Neuronal stem cell (in vitro differentiated cells): ENCODE results near the gene GPA33.

Source experiments
- DNase-seq: peaks from one replicate; pipeline ENCODE4 v3.0.0-alpha.2; 2013; ENCODE audit warnings: low spot score
- H2AFZ ChIP-seq: one replicate; pipeline ENCODE4 v1.6.1; 2013; ENCODE audit warnings: mild to moderate bottlenecking, low read length, inconsistent platforms
- H2AK5ac ChIP-seq: 2 replicates; pipeline ENCODE4 v1.6.1; 2013; ENCODE audit warnings: low read depth, mild to moderate bottlenecking, inconsistent platforms, low read length, moderate library complexity, mixed read lengths
- H2BK120ac ChIP-seq: 2 replicates; pipeline ENCODE4 v1.6.1; 2013; ENCODE audit warnings: low read depth, mild to moderate bottlenecking, inconsistent platforms, low read length, moderate library complexity, mixed read lengths
- H2BK12ac ChIP-seq: one replicate; pipeline ENCODE4 v1.6.1; 2013; ENCODE audit warnings: low read length, inconsistent platforms
- H2BK15ac ChIP-seq: 2 replicates; pipeline ENCODE4 v1.6.1; 2013; ENCODE audit warnings: mild to moderate bottlenecking, low read length, inconsistent platforms, mixed read lengths
- H2BK5ac ChIP-seq: one replicate; pipeline ENCODE4 v1.6.1; 2013; ENCODE audit warnings: inconsistent platforms, mild to moderate bottlenecking, low read length, moderate library complexity
- H3K14ac ChIP-seq: one replicate; pipeline ENCODE4 v1.6.1; 2013; ENCODE audit warnings: low read length, inconsistent platforms
- H3K18ac ChIP-seq: 2 replicates; pipeline ENCODE4 v1.6.1; 2013; ENCODE audit warnings: low read length, inconsistent platforms
- H3K23ac ChIP-seq: 2 replicates; pipeline ENCODE4 v1.6.1; 2013; ENCODE audit warnings: low read depth, mild to moderate bottlenecking, mixed read lengths, low read length, inconsistent platforms; ENCODE audit not compliant: poor library complexity
- H3K27ac ChIP-seq: replicated peaks from 3 replicates; pipeline ENCODE4 v1.5.1; 2013; ENCODE audit warnings: low read length, inconsistent platforms
- H3K27me3 ChIP-seq, 3 experiments: 2 replicates each; pipeline ENCODE4 v1.6.1; 2013; ENCODE audit warnings: low read length in 3 of 3, mild to moderate bottlenecking in 2 of 3, inconsistent platforms in 1 of 3, low read depth in 1 of 3, mixed read lengths in 1 of 3, moderate library complexity in 1 of 3; ENCODE audit not compliant: control insufficient read depth in 3 of 3, insufficient read depth in 3 of 3
- H3K36me3 ChIP-seq, 2 donors: replicated peaks in 1 of 2; 2 replicates each; pipeline ENCODE4 v1.6.1; 2013; ENCODE audit warnings: low read length in 2 of 2; ENCODE audit not compliant: control insufficient read depth in 2 of 2, insufficient read depth in 2 of 2
- H3K4ac ChIP-seq: 2 replicates; pipeline ENCODE4 v1.6.1; 2013; ENCODE audit warnings: inconsistent platforms, mild to moderate bottlenecking, low read length, moderate library complexity
- H3K4me1 ChIP-seq, 2 donors: 1 replicate in 1 of 2; 2 replicates in 1 of 2; pipeline ENCODE4 v1.6.1; 2013; ENCODE audit warnings: low read length in 2 of 2, low read depth in 1 of 2; ENCODE audit not compliant: control insufficient read depth in 2 of 2, insufficient read depth in 1 of 2
- H3K4me2 ChIP-seq: one replicate; pipeline ENCODE4 v1.6.1; 2013; ENCODE audit warnings: mild to moderate bottlenecking, low read length, inconsistent platforms; ENCODE audit not compliant: insufficient read depth, poor library complexity, severe bottlenecking
- H3K4me3 ChIP-seq, 2 donors: 2 replicates each; pipeline ENCODE4 v1.5.1; 2013; ENCODE audit warnings: low read length in 2 of 2, mild to moderate bottlenecking in 2 of 2, inconsistent platforms in 1 of 2, moderate library complexity in 1 of 2
- H3K79me1 ChIP-seq: one replicate; pipeline ENCODE4 v1.6.1; 2013; ENCODE audit warnings: low read depth, mild to moderate bottlenecking, inconsistent platforms, low read length, moderate library complexity
- H3K9ac ChIP-seq: one replicate; pipeline ENCODE4 v1.6.1; 2013; ENCODE audit warnings: mild to moderate bottlenecking, low read depth, low read length, inconsistent platforms; ENCODE audit not compliant: poor library complexity
- H3K9me3 ChIP-seq, 2 donors: replicated peaks in 1 of 2; 2 replicates each; pipeline versions ENCODE3 to v1.6.1; 2013; ENCODE audit warnings: low read length in 2 of 2, mild to moderate bottlenecking in 2 of 2, inconsistent platforms in 1 of 2, low read depth in 1 of 2, mixed read lengths in 1 of 2, moderate library complexity in 1 of 2; ENCODE audit not compliant: control insufficient read depth in 2 of 2, insufficient read depth in 1 of 2
- H4K8ac ChIP-seq: one replicate; pipeline ENCODE4 v1.6.1; 2013; ENCODE audit warnings: low read depth, mild to moderate bottlenecking, inconsistent platforms, low read length, moderate library complexity
- H4K91ac ChIP-seq: one replicate; pipeline ENCODE4 v1.6.1; 2013; ENCODE audit warnings: low read length, low read depth, mild to moderate bottlenecking, inconsistent platforms; ENCODE audit not compliant: poor library complexity
- WGBS, 2 donors: extraction: QIAGEN DNeasy Blood & Tissue Kit; methylation state at CpG; one replicate each; pipeline ENCODE4 v1.1.7; 2013; ENCODE audit warnings: missing lambda C conversion rate in 2 of 2, mixed read lengths in 1 of 2; ENCODE audit not compliant: insufficient read length in 2 of 2, insufficient replicate concordance in 1 of 2; ENCODE audit errors: extremely low coverage in 2 of 2; 5-methylcytosine and 5-hydroxymethylcytosine counted together
- small RNA-seq: library from polyadenylated mRNA; stranded (forward); fragments of <200 nt; extraction: miRNeasy Mini kit (QIAGEN cat#:217004); gene quantifications from one replicate; pipeline ENCODE3, GENCODE V24; 2013; ENCODE audit not compliant: insufficient read depth

Gene GPA33

GRCh38 chr1:167011560-167012191, 78.5 kb downstream of the GPA33 start:
- Histone ChIP-seq H3K4me1 (peaks cover 0 to 2% of the 10 kb centered on the region in 2 donors), H2BK15ac (no peak overlapping the region), H3K9me3 (peaks cover 0 to 2% of the 10 kb centered on the region in 2 donors), H2BK5ac (no peak overlapping the region), H3K23ac (no peak overlapping the region), H3K27me3 (no peaks in the 10 kb centered on the region), H3K14ac (no peak overlapping the region), H2AK5ac (no peak overlapping the region), H3K79me1 (no peaks in the 10 kb centered on the region), H3K4me2 (no peak overlapping the region), H3K36me3 (no peaks in the 10 kb centered on the region), H3K18ac (no peak overlapping the region), H3K9ac (no peak overlapping the region), H2BK120ac (no peak overlapping the region), H2AFZ (no peak overlapping the region), H3K4me3 (no peak overlapping the region), H4K8ac (no peak overlapping the region), H4K91ac (no peak overlapping the region), H3K27ac (no peak overlapping the region), H3K4ac (no peak overlapping the region), H2BK12ac (no peak overlapping the region)
- no CpG with 5 or more reads among the region's 1 CpG for WGBS, 2 donors
- DNase-seq, result no peak

DNA sequence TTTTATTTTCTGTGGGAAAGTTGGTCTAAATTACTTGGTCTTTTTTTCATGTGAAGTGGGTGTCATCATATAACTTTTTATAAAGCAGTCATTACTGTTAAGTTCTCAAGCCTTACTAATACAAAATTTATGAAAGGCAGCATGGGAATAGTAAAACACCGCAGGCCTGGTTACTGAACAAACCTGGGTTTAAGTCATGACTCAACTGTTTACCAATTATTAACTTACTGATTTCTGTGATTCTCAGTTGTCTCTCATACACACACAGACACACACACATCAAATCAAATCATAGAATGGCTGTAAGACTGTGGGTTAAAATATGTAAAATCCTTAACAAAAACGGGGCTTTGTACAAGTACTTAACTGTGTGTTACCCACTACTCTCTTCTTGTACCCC, 86.5 kb downstream of the GPA33 start:
- no peak overlapping the region for H4K8ac ChIP-seq
- H3K27me3 ChIP-seq, result no peaks in the 10 kb centered on the region
- no peaks in the 10 kb centered on the region for H3K79me1 ChIP-seq
- no peaks in the 10 kb centered on the region for H3K9me3 ChIP-seq
- no CpG with 5 or more reads among the region's 2 CpGs for WGBS, 2 donors
- H3K4ac ChIP-seq, result no peak overlapping the region
- H2BK15ac ChIP-seq, result no peak overlapping the region
- no peaks in the 10 kb centered on the region for H3K36me3 ChIP-seq
- H2AFZ ChIP-seq, result no peak overlapping the region
- no peak for DNase-seq
- no peaks in the 10 kb centered on the region for H3K4me1 ChIP-seq
- no peak overlapping the region for H3K18ac ChIP-seq
- H2BK12ac ChIP-seq, result no peak overlapping the region
- no peak overlapping the region for H3K23ac ChIP-seq
- H3K9ac ChIP-seq, result no peak overlapping the region
- H2BK5ac ChIP-seq, result no peak overlapping the region
- H3K4me3 ChIP-seq, result no peak overlapping the region
- no peak overlapping the region for H3K4me2 ChIP-seq
- H2BK120ac ChIP-seq, result no peak overlapping the region
- H3K27ac ChIP-seq, result no peak overlapping the region
- no peak overlapping the region for H3K14ac ChIP-seq
- H2AK5ac ChIP-seq, result no peak overlapping the region
- no peak overlapping the region for H4K91ac ChIP-seq

Small RNA genes lying within 50 kb of the gene (small RNA-seq; reads per million reads assigned to genes)
- gene RNA5SP65, result 1.6 reads per million
